ENCODE measurements around the gene SRRM4.
A peak's percentile ranks its signal among the peaks of the same experiment; 100 is the strongest.

Gene SRRM4

GRCh38 chr12:119153477-119154434, 172.4 kb downstream of the SRRM4 start:
- Histone ChIP-seq H3K4me1 (no peaks in the 10 kb centered on the region), H3K9me3 (ENCODE audit: control insufficient read depth, low read length) (no peaks in the 10 kb centered on the region), H3K9ac (no peak overlapping the region), H3K4me3 (ENCODE audit: low read depth, low read length) (no peak overlapping the region), H3K27me3 (ENCODE audit: control insufficient read depth, insufficient read depth, low read length) (no peaks in the 10 kb centered on the region), H2AFZ (peak overlapping the region; percentile 34), H3K4me2 (ENCODE audit: low read length) (no peak overlapping the region), H3K27ac (no peak overlapping the region), H3K36me3 (ENCODE audit: control insufficient read depth, insufficient read depth, low read length) (no peaks in the 10 kb centered on the region), H3K79me2 (no peaks in the 10 kb centered on the region)
- TF ChIP-seq, protein P1, sequence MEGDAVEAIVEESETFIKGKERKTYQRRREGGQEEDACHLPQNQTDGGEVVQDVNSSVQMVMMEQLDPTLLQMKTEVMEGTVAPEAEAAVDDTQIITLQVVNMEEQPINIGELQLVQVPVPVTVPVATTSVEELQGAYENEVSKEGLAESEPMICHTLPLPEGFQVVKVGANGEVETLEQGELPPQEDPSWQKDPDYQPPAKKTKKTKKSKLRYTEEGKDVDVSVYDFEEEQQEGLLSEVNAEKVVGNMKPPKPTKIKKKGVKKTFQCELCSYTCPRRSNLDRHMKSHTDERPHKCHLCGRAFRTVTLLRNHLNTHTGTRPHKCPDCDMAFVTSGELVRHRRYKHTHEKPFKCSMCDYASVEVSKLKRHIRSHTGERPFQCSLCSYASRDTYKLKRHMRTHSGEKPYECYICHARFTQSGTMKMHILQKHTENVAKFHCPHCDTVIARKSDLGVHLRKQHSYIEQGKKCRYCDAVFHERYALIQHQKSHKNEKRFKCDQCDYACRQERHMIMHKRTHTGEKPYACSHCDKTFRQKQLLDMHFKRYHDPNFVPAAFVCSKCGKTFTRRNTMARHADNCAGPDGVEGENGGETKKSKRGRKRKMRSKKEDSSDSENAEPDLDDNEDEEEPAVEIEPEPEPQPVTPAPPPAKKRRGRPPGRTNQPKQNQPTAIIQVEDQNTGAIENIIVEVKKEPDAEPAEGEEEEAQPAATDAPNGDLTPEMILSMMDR (IDR thresholded peaks at IDR 0.05) = no peak

DNA sequence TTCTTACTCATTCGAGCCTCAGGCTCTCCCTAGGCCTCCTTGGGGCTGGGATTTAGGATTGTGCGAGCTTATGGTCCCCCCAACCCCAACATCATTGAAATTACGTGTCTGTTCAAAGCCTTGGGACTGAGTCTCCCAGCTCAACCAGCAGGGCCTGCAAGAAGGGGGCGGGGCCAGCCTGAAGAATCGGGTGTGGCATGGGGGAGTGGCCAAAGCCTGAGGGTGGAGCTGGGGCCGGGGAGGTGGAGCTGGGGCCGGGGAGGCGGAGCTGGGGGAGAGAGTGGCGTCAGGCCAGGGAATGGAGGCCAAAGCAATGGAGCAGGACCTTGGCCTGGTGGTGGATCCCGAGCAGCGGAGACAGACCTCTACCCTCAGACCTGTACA, 173.1 kb downstream of the SRRM4 start:
- H3K9ac ChIP-seq = no peak overlapping the region
- H3K79me2 ChIP-seq = no peaks in the 10 kb centered on the region
- no peaks in the 10 kb centered on the region for H3K4me1 ChIP-seq
- no peaks in the 10 kb centered on the region for H3K27me3 ChIP-seq (ENCODE audit: control insufficient read depth, insufficient read depth, low read length)
- H2AFZ ChIP-seq = no peak overlapping the region
- H3K36me3 ChIP-seq (ENCODE audit: control insufficient read depth, insufficient read depth, low read length) = no peaks in the 10 kb centered on the region
- no peaks in the 10 kb centered on the region for H3K9me3 ChIP-seq (ENCODE audit: control insufficient read depth, low read length)
- no peak overlapping the region for H3K27ac ChIP-seq
- no peak overlapping the region for H3K4me3 ChIP-seq (ENCODE audit: low read depth, low read length)
- TF ChIP-seq, protein P1 (IDR thresholded peaks at IDR 0.05) = no peak
- no peak overlapping the region for H3K4me2 ChIP-seq (ENCODE audit: low read length)

DNA sequence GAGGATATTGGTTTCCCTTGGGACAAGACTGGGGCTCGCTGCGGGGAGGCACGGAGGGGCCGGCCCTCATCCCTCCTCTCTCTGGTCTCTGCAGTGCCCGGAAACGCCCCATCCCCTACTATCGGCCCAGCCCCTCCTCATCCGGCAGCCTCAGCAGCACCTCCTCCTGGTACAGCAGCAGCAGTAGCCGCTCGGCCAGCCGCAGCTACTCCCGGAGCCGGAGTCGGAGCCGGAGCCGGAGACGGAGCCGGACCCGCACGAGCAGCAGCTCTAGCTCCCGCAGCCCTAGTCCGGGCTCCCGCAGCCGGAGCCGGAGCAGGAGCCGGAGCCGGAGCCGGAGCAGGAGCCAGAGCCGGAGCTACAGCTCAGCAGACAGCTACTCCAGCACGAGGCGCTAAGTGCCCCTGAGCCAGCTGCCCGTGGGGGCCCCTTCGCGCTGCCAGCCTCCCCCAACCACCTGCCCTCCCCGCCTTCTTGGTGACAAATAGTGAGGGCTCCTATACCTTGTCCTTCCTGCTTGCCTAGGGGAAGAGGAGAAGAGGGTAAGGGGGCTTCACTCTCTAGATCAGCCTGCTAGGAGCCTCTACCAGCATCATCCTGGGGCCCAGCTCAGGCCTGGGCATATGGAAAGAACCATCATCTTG, 175.2 kb downstream of the SRRM4 start:
- Histone ChIP-seq H3K4me2 (ENCODE audit: low read length) (no peak overlapping the region), H3K36me3 (ENCODE audit: control insufficient read depth, insufficient read depth, low read length) (no peaks in the 10 kb centered on the region), H3K4me1 (no peaks in the 10 kb centered on the region), H3K9me3 (ENCODE audit: control insufficient read depth, low read length) (no peaks in the 10 kb centered on the region), H3K27me3 (ENCODE audit: control insufficient read depth, insufficient read depth, low read length) (no peaks in the 10 kb centered on the region), H3K9ac (no peak overlapping the region), H3K27ac (no peak overlapping the region), H2AFZ (no peak overlapping the region), H3K79me2 (no peaks in the 10 kb centered on the region), H3K4me3 (ENCODE audit: low read depth, low read length) (no peak overlapping the region)
- TF ChIP-seq, protein P1 (IDR thresholded peaks at IDR 0.05) = no peak

GRCh38 chr12:119157528-119157927, 176.2 kb downstream of the SRRM4 start:
- no peaks in the 10 kb centered on the region for H3K79me2 ChIP-seq
- no peaks in the 10 kb centered on the region for H3K9me3 ChIP-seq (ENCODE audit: control insufficient read depth, low read length)
- no peak overlapping the region for H2AFZ ChIP-seq
- no peaks in the 10 kb centered on the region for H3K36me3 ChIP-seq (ENCODE audit: control insufficient read depth, insufficient read depth, low read length)
- H3K27me3 ChIP-seq (ENCODE audit: control insufficient read depth, insufficient read depth, low read length) = no peaks in the 10 kb centered on the region
- no peak overlapping the region for H3K27ac ChIP-seq
- no peak overlapping the region for H3K9ac ChIP-seq
- no peak overlapping the region for H3K4me3 ChIP-seq (ENCODE audit: low read depth, low read length)
- no peak overlapping the region for H3K4me2 ChIP-seq (ENCODE audit: low read length)
- TF ChIP-seq, protein P1 (IDR thresholded peaks at IDR 0.05) = no peak
- no peaks in the 10 kb centered on the region for H3K4me1 ChIP-seq

All from parathyroid adenoma (tissue), 2 donors.